A549 treated with GW870086 at 1 μM for 4 hours (cell line): ENCODE results near the gene OR10G6. TPM values are rescaled to one million over a fixed set of nuclear protein-coding genes. Genes with fewer than 3 reads are reported as not detected.

Experiments used
- total RNA-seq: library from RNA; stranded (reverse); fragments of 200-300 nt; extraction: Qiagen RNA extraction; gene quantifications from 5 replicates; pipeline ENCODE4 v1.2.3, GENCODE V29; 2022; ENCODE audit warnings: low read depth

OR10G6 gene
- not detected in 5 replicates for total RNA-seq

GRCh38 chr11:123995119-123995518 lies at the start of gene OR10G6:
Gene OR10G6, minus strand, starts transcription at chr11:123995161. Its CDS starts 0 bp downstream, at chr11:123995161.

GRCh38 chr11:124041254-124041653 lies 46.3 kb upstream of the OR10G6 start, which contains the start of gene OR10G7:
Gene OR10G7, minus strand, starts transcription at chr11:124041325. Its CDS starts 2,324 bp downstream, at chr11:124039001.

DNA sequence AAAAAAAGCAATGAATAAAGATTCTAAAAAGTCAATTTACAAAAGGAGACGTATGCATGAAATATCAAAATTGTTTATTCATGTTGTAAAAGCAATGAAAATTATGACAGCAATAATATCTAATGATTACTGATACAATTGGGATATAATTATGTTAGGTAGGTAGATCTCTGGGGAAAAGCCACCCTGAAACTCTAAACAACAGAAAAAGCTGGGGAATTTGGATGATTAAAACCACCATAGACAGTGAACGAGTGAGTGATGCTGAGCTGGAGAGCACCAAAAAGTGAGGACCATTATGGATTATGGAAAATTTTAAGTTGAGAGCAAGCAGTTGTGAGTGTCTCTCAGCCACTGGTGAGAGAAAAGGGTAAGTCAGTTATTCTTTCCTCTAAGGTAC lies 31.5 kb upstream of the OR10G6 start, which contains the start of gene OR10G8:
Gene OR10G8 (plus strand): TSS at position 301 of the 400 bp plus-strand sequence. CDS start 2,825 bp downstream, outside the sequence.

DNA sequence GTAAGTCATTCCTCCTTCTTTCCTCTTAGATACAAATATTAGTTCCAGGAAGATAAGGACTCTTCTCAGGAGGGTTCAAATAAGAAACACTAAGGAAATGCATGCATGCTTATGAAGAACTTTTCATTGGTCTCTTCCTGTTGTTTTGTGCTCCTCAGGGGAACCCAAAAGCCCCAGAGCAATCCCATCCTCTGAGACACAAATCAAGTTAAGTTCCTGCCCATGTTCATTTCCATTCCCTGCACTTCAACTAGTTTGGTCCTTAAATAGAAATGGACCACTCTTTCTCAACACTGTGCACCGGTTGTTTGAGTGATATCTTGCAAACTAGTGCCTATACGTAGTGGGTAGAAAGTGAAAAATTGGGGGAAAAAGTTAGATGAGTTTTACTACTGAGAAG lies 17.7 kb upstream of the OR10G6 start, which contains the start of gene OR10G4:
Gene OR10G4 (plus strand): TSS at position 301 of the 400 bp plus-strand sequence. CDS start 2,578 bp downstream, outside the sequence.

DNA sequence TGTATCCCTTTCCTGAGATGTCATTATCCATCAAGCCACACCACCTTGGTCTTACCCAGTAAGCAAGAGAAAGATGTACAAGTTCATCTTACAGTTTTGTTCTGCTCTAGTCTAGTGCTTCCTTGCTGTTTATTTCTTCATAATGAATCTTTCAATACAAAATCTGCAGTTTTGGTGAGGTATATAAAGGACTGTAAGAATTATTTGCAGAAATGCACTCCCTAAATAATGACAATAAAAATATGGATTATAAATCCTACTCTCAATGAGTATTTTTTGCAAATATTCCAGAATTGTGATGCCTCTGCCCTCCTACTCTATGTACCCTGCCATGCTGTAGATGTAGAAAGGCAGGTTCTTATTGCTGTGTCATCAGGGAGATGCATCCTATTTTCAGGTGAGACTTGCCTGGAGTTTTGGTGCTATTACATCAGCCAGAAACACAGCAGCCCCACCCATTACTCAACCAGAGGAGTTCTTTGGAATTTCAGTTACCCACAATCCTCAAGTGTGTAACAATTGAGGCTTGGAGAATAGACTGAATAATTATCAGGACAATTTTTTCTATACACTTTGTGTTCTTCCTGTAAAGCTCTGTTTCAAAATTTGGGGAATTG lies 17.1 kb downstream of the OR10G6 start, which contains the start of gene OR10S1:
Gene OR10S1 (minus strand): TSS at position 51 of the 617 bp plus-strand sequence. CDS start 117 bp downstream, outside the sequence.

Other genes starting within 250 kb of the OR10G6 start
- gene OR6X1, start 240.6 kb downstream of the OR10G6 start, total RNA-seq = not detected in 5 replicates
- gene OR6M1, start 188.8 kb downstream of the OR10G6 start, total RNA-seq = not detected in 5 replicates
- gene TMEM225, start 109.5 kb downstream of the OR10G6 start, total RNA-seq = not detected in 5 replicates
- gene OR8D4, start 93.0 kb downstream of the OR10G6 start, total RNA-seq = not detected in 5 replicates
- not detected in 5 replicates for gene OR4D5, start 55.5 kb downstream of the OR10G6 start, total RNA-seq
- gene OR6T1, start 51.3 kb downstream of the OR10G6 start, total RNA-seq = not detected in 5 replicates
- gene OR10S1, start 17.4 kb downstream of the OR10G6 start, total RNA-seq = not detected in 5 replicates
- gene OR10G4, start 17.8 kb upstream of the OR10G6 start, total RNA-seq = not detected in 5 replicates
- gene OR10G9, start 27.9 kb upstream of the OR10G6 start, total RNA-seq = not detected in 5 replicates
- not detected in 5 replicates for gene OR10G8, start 31.6 kb upstream of the OR10G6 start, total RNA-seq
- not detected in 5 replicates for gene OR10G7, start 46.2 kb upstream of the OR10G6 start, total RNA-seq
- 0.21 to 0.34 TPM (median 0.27 TPM) in 5 replicates for gene VWA5A, start 120.3 kb upstream of the OR10G6 start, total RNA-seq
- gene OR10D3, start 188.2 kb upstream of the OR10G6 start, total RNA-seq = not detected in 5 replicates
- gene OR8G1, start 245.9 kb upstream of the OR10G6 start, total RNA-seq = not detected in 5 replicates